Measurements from ENCODE around the gene SLC25A22.

SLC25A22 gene

DNA sequence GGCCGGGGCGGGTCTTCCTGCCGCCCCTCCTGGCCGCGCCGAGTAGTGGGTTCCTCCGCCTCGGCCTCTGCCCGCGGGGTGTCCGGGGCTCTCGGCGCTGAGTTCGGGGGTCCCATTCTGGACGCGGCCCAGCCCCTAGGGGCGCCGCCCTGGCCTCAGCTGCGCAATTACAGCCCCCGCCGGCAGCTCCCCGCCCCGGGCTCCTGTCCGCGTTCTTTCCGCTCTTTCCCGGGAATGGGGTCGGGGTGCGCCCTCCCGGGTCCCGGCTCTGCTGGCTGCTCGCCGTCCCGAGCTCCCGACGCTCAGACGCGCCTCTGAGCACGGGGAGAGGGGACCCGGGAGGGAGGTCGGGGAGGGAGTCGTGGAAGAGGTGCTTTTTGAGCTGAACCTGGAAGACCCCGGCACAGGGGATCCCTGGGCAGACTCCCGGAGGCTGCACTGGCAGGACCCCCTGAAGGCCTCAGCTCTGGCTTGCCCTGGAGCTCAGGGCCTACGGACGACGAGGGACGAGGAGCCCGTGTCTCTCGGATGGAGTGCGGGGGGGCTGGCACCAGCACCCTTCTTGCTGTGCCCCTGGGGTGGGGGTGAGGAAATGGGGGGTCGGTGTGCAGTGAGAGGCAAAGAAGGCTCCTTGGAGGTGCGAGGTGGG is 45.1 kb upstream of the SLC25A22 start:
- Histone ChIP-seq H3K23ac (ENCODE audit: low read length in 2 of 2) (peak overlapping the region in 1 of 2 experiments; percentile 9), H3K27me3 (ENCODE audit: control insufficient read depth in 1 of 2, insufficient read depth in 1 of 2, low read length in 2 of 2) (no peaks in the 10 kb centered on the region), H3K14ac (ENCODE audit: low read length in 2 of 2) (peak overlapping the region in 1 of 2 experiments; percentile 80), H3K9ac (ENCODE audit: low read length) (peak overlapping the region; percentile 96), H4K8ac (ENCODE audit: low read length) (peak overlapping the region; percentile 79), H2BK5ac (ENCODE audit: low read depth, low read length, poor library complexity, severe bottlenecking) (peak overlapping the region; percentile 75), H3K4me1 (ENCODE audit: control insufficient read depth, insufficient read depth, low read depth, low read length) (peaks cover 67% of the 10 kb centered on the region), H3K79me1 (replicated peaks; ENCODE audit: low read length, poor library complexity, severe bottlenecking) (peaks cover 9% of the 10 kb centered on the region), H4K91ac (ENCODE audit: low read length) (peak overlapping the region; percentile 97), H2AFZ (ENCODE audit: low read depth, low read length) (no peak overlapping the region), H2BK15ac (ENCODE audit: low read depth, poor library complexity, severe bottlenecking) (peak overlapping the region; percentile 99), H3K4me3 (ENCODE audit: insufficient read depth in 1 of 2, low read depth in 1 of 2, low read length in 2 of 2) (peak overlapping the region; percentile 90 to 94), H3K4me2 (ENCODE audit: low read length, poor library complexity, severe bottlenecking) (peak overlapping the region; percentile 93), H3K4ac (ENCODE audit: low read depth in 1 of 2, low read length in 2 of 2) (peak overlapping the region; percentile 79 to 96), H2BK12ac (ENCODE audit: low read length in 2 of 2) (peak overlapping the region; percentile 75 to 81), H2BK120ac (ENCODE audit: low read depth, low read length) (peak overlapping the region; percentile 100), H3K18ac (ENCODE audit: low read depth in 1 of 2, low read length in 2 of 2) (peak overlapping the region; percentile 98 to 99), H3K36me3 (ENCODE audit: control insufficient read depth in 1 of 2, insufficient read depth in 2 of 2, low read depth in 1 of 2, low read length in 2 of 2) (peaks cover 31 to 35% of the 10 kb centered on the region in 2 experiments), H3K9me3 (ENCODE audit: control insufficient read depth, low read length) (no peaks in the 10 kb centered on the region), H3K27ac (ENCODE audit: low read length, poor library complexity, severe bottlenecking) (peak overlapping the region; percentile 99), H2AK5ac (ENCODE audit: low read length, severe bottlenecking) (peak overlapping the region; percentile 72)
- peak; percentile 48 for DNase-seq
- WGBS: 1% methylated on average over 47 of the region's 53 CpGs

DNA sequence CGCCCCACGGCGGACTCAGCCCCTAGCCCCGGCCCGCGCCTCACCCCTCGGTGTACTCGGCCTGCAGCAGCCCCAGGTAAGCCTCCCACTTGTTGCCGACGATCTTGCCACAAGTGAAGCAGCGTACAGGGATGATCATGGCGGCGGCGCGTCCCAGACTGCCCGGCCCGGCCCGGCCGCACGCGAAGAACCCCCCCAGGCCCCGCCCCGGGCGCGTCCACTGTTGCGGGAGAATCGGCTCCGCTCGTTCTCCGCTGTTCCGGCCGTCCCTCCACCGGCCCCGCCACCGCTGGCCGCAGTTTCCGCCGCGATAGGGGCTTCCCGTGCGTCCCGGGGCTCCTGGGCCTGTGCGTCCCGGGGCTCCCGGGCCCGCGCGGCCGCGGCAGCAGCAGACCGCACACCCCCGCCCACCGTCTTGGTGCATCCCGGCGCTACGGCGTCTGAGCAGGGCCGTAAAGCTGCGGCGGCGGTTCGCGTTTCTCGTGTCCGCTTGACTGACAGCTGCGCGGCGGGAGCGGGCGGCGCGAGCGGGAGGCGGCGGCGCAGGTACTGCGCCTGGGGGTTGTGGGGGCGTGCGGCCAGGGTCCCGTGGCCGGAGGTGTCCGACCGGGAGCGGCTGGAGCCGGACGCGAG is 44.4 kb upstream of the SLC25A22 start, which contains the start of the genes POLR2L and TSPAN4:
POLR2L (minus strand) TSS at position 160 of the 633 bp plus-strand sequence; CDS start at position 139, 21 bp downstream.
TSPAN4 (plus strand) TSS at position 483 of the 633 bp plus-strand sequence. CDS start 7,453 bp downstream, outside the sequence.
- Histone ChIP-seq H3K4me1 (ENCODE audit: control insufficient read depth, insufficient read depth, low read depth, low read length) (peaks cover 68% of the 10 kb centered on the region), H3K4ac (ENCODE audit: low read depth in 1 of 2, low read length in 2 of 2) (peak within 1 kb of the TSS; percentile 96), H2AFZ (ENCODE audit: low read depth, low read length) (no peak within 1 kb of the TSS), H3K18ac (ENCODE audit: low read depth in 1 of 2, low read length in 2 of 2) (peak within 1 kb of the TSS; percentile 98 to 99), H3K27ac (ENCODE audit: low read length, poor library complexity, severe bottlenecking) (peak within 1 kb of the TSS; percentile 99), H3K4me2 (ENCODE audit: low read length, poor library complexity, severe bottlenecking) (peak within 1 kb of the TSS; percentile 93), H3K9me3 (ENCODE audit: control insufficient read depth, low read length) (no peaks in the 10 kb centered on the region), H2BK15ac (ENCODE audit: low read depth, poor library complexity, severe bottlenecking) (peak within 1 kb of the TSS; percentile 99), H4K8ac (ENCODE audit: low read length) (peak within 1 kb of the TSS; percentile 94), H2BK5ac (ENCODE audit: low read depth, low read length, poor library complexity, severe bottlenecking) (peak within 1 kb of the TSS; percentile 99), H2BK120ac (ENCODE audit: low read depth, low read length) (peak within 1 kb of the TSS; percentile 100), H3K23ac (ENCODE audit: low read length in 2 of 2) (peak within 1 kb of the TSS in 1 of 2 experiments; percentile 91), H3K4me3 (ENCODE audit: insufficient read depth in 1 of 2, low read depth in 1 of 2, low read length in 2 of 2) (peak within 1 kb of the TSS; percentile 90 to 94), H2AK5ac (ENCODE audit: low read length, severe bottlenecking) (peak within 1 kb of the TSS; percentile 72), H3K79me1 (replicated peaks; ENCODE audit: low read length, poor library complexity, severe bottlenecking) (peaks cover 4% of the 10 kb centered on the region), H4K91ac (ENCODE audit: low read length) (peak within 1 kb of the TSS; percentile 99), H3K27me3 (ENCODE audit: control insufficient read depth in 1 of 2, insufficient read depth in 1 of 2, low read length in 2 of 2) (no peaks in the 10 kb centered on the region), H2BK12ac (ENCODE audit: low read length in 2 of 2) (peak within 1 kb of the TSS; percentile 81 to 91), H3K14ac (ENCODE audit: low read length in 2 of 2) (peak within 1 kb of the TSS in 1 of 2 experiments; percentile 98), H3K36me3 (ENCODE audit: control insufficient read depth in 1 of 2, insufficient read depth in 2 of 2, low read depth in 1 of 2, low read length in 2 of 2) (peaks cover 37 to 42% of the 10 kb centered on the region in 2 experiments), H3K9ac (ENCODE audit: low read length) (peak within 1 kb of the TSS; percentile 96)
- DNase-seq: peak; percentile 89
- WGBS: under 1% methylated on average over 68 of the region's 87 CpGs

- H3K9ac ChIP-seq (ENCODE audit: low read length): peak overlapping the region; percentile 96
- H3K36me3 ChIP-seq (ENCODE audit: control insufficient read depth in 1 of 2, insufficient read depth in 2 of 2, low read depth in 1 of 2, low read length in 2 of 2): peaks cover 42 to 45% of the 10 kb centered on the region in 2 experiments
- no peak overlapping the region for H2BK120ac ChIP-seq (ENCODE audit: low read depth, low read length)
- H4K8ac ChIP-seq (ENCODE audit: low read length): no peak overlapping the region
- peak overlapping the region in 1 of 2 experiments; percentile 84 for H3K23ac ChIP-seq (ENCODE audit: low read length in 2 of 2)
- H3K79me1 ChIP-seq (replicated peaks; ENCODE audit: low read length, poor library complexity, severe bottlenecking): peaks cover 1% of the 10 kb centered on the region
- H3K18ac ChIP-seq (ENCODE audit: low read depth in 1 of 2, low read length in 2 of 2): peak overlapping the region; percentile 73 to 92
- under 1% methylated on average over 25 of the region's 27 CpGs for WGBS
- no peak overlapping the region for H2AFZ ChIP-seq (ENCODE audit: low read depth, low read length)
- no peak overlapping the region for H2BK5ac ChIP-seq (ENCODE audit: low read depth, low read length, poor library complexity, severe bottlenecking)
- peak overlapping the region in 1 of 2 experiments; percentile 61 for H2BK12ac ChIP-seq (ENCODE audit: low read length in 2 of 2)
- H2BK15ac ChIP-seq (ENCODE audit: low read depth, poor library complexity, severe bottlenecking): no peak overlapping the region
- H3K14ac ChIP-seq (ENCODE audit: low read length in 2 of 2): peak overlapping the region in 1 of 2 experiments; percentile 98
- H3K27ac ChIP-seq (ENCODE audit: low read length, poor library complexity, severe bottlenecking): peak overlapping the region; percentile 42
- no peaks in the 10 kb centered on the region for H3K27me3 ChIP-seq (ENCODE audit: control insufficient read depth in 1 of 2, insufficient read depth in 1 of 2, low read length in 2 of 2)
- peak overlapping the region; percentile 90 to 94 for H3K4me3 ChIP-seq (ENCODE audit: insufficient read depth in 1 of 2, low read depth in 1 of 2, low read length in 2 of 2)
- peak overlapping the region; percentile 60 for H3K4me2 ChIP-seq (ENCODE audit: low read length, poor library complexity, severe bottlenecking)
- no peak for DNase-seq
- H3K9me3 ChIP-seq (ENCODE audit: control insufficient read depth, low read length): no peaks in the 10 kb centered on the region
- peak overlapping the region; percentile 36 for H4K91ac ChIP-seq (ENCODE audit: low read length)
- H3K4ac ChIP-seq (ENCODE audit: low read depth in 1 of 2, low read length in 2 of 2): peak overlapping the region in 1 of 2 experiments; percentile 92
- no peak overlapping the region for H2AK5ac ChIP-seq (ENCODE audit: low read length, severe bottlenecking)
- H3K4me1 ChIP-seq (ENCODE audit: control insufficient read depth, insufficient read depth, low read depth, low read length): peaks cover 69% of the 10 kb centered on the region
Observed at GRCh38 chr11:841981-842369, 43.9 kb upstream of the SLC25A22 start.
